Endometrium (tissue), 2 donors: ENCODE measurements around the gene HECTD4.
"Not testable (repeated sequence)": the region's sequence is repeated elsewhere in the genome, so short reads cannot be mapped to it uniquely, and the experiment has no call there.

Source experiments
- FAIRE-seq: peaks from 2 replicates; lab custom pipeline; 2012; peaks lifted over from hg19 to GRCh38; lab: Jason Lieb, UNC
- donor health status: control.
- donor health status: control.

The HECTD4 gene

GRCh38 chr12:112116232-112117060, 265.8 kb downstream of the HECTD4 start:
- FAIRE-seq = no peak

- no peak for FAIRE-seq
These were observed 266.8 kb downstream of the HECTD4 start for GRCh38 chr12:112115259-112116045.

GRCh38 chr12:112112409-112113133, 269.7 kb downstream of the HECTD4 start:
- no peak for FAIRE-seq

GRCh38 chr12:112111931-112112330, 270.3 kb downstream of the HECTD4 start:
- no peak for FAIRE-seq

- FAIRE-seq = not testable (repeated sequence)
These were observed 271.2 kb downstream of the HECTD4 start for GRCh38 chr12:112110787-112111662.
